GM19324 (cell line): Measurements from ENCODE around the gene ZIC5.
"Not testable (repeated sequence)": the region's sequence is repeated elsewhere in the genome, so short reads cannot be mapped to it uniquely, and the experiment has no call there.

Source experiments
- ATAC-seq: cut with Tn5 transposase; IDR thresholded peaks from one replicate; pipeline ENCODE4 v1.9.1; 2021; ENCODE audit warnings: mild to moderate bottlenecking, moderate library complexity; ENCODE audit not compliant: unreplicated experiment, low FRiP score

ZIC5 gene

GRCh38 chr13:99965329-99966000, 6.1 kb downstream of the ZIC5 start:
- ATAC-seq = no peak

DNA sequence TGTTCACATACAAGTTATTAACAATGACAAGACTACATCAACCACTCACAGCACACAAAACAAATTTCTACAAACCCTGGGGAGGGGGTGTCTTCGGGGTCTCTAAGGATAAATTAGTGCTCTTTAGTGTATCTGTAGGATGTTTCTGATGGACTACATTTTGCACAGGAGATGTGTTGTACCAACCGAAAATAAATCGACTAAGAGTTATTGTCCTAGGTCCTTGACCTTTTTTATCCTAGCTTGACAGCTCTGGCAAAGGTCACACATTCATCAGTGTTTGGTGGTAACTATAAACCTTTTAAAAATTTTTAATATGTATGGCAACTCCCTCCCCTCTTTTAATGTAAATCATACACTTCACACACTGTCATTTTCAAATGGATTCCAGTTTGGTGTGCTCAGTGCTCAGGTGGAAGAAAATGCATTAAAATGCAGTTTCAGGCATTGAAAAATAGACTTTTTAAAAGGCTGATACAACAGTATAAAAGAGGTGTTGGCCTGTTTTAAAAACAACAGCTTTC, 7.7 kb downstream of the ZIC5 start:
- ATAC-seq = no peak

DNA sequence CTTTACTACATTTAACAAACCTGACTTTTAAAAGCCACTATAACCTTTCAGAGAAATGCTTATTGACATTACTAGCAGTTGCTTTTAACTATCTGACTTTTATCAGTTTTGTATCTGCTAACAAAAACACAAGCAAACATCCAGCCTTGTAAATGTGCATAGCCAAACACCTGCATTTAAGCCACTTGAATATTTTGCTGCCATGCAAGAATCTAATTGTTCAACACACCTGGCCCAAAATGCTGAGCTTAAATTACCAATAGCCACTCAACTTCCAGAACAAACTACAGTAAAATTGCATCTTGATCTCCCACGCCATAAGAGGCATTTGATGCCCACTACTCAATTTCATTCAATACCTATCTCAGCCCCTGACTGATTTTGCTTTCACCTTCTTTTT, 9.3 kb downstream of the ZIC5 start:
- ATAC-seq = no peak

GRCh38 chr13:99961636-99962035, 9.9 kb downstream of the ZIC5 start:
- ATAC-seq = no peak

- ATAC-seq = no peak
Measured at GRCh38 chr13:99960663-99961311, 10.8 kb downstream of the ZIC5 start.

DNA sequence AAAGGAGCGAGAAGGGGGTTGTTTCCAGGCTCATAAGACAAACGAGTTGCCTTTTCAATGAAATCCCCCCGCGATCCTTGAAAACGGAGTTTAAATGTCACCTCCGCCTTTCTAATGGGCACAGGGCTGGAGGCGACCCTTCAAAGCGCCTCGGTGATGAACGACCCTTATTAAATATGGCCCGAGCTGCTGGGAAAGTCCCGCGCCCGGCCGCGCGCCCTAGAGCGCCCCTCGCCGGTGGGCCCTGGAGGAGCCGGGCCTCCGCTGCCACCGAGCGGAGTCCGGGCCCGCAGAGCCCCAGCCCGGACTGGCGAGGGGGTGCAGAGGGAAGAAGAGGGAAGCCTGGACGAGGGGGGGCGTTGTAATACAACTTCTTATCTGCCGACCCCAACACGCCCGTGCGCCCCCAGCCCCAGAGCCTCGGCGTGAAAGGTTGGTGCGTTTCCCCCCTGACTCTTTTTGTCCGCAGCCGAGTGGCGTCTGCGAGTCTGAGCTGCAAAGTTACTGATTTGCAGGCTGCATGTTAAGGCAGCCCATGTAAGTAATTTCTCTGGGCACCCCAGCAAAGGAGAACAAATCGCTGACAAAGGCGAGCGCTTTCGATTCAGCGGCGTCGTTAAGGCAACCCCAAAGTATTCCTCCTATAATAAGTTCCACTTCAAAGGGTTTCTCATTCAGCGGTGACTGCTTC, 11.9 kb downstream of the ZIC5 start:
- ATAC-seq = no peak

GRCh38 chr13:99959127-99959539, 12.4 kb downstream of the ZIC5 start:
- ATAC-seq = no peak

- no peak for ATAC-seq
Measured at GRCh38 chr13:99958406-99959126, 13.0 kb downstream of the ZIC5 start.

DNA sequence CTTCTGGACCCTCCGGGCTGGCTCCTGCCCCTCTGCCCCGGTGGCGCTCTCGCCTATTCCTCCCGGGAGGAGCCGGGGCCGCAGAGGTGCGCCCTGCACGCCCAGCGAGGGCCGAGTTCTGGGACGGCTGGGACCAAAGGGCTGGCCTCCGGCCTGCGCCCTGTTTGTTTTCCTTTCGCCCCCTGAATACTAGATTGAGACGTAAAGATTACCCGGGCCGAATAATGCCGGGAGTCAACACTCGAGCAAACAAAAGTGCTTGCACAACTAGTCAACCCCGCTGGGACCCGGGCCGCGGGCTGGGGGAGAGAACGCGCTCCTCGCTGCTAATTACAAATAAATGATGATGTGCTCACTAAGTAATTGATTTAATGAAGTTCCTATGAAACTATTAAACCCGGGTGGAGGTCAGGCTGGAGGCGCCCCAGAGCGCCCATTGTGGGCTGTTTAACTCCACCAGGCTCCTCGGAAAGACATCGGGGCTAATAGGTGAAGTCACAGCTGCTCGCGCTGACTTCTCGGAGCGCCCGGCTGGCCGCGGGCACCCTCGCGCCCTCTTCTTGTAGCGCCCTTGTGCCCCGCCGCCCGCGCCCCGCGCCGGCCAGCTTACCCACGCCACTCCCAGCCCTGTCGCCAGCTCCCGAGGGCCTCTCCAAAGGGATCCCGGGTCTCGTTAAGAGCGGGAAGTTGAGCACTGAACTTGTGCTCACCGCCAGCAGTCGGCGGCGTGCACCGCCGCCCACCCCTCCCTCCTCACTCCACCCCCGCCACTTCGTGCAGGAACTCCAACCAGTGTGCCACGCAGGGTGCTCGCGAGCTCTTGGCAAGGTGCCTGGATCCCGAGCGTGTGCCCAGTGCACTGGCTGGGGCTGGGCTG, 14.9 kb downstream of the ZIC5 start:
- no peak for ATAC-seq

DNA sequence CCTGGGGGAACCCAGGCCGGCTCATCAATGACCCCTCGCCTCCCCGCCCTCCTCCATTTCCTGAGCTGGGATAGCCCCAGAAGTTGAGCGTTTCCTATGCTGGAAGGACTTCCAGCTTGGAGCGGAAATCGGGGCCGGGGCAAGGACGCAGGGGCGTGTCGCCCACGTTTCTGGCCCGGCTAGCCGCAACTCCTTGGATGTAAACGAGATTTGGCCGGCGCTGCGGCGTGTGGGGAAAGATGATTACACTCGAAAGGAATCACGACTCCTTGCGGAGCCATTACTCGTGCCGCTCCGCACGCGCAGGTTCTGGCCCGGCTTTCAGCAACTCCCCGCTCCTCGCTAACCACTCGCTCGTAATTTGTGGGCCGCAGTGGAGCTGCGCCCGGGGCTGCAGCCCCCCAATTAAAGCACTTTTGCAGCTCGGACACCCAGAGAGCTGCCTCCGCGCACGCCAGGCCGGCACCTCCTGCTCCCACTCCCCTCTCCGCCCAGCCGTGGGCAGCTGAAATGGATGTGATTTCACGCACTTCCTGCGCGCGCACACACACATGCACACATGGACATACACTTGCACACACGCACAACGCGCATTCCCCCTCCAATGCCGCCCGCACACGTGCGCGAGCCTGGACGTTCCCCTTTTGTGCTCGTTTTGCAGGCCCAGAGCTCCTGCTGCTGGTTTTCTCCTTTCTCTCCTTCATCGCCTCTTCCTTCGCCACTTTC, 15.7 kb downstream of the ZIC5 start:
- no peak for ATAC-seq

GRCh38 chr13:99955107-99955746, 16.3 kb downstream of the ZIC5 start:
- no peak for ATAC-seq

DNA sequence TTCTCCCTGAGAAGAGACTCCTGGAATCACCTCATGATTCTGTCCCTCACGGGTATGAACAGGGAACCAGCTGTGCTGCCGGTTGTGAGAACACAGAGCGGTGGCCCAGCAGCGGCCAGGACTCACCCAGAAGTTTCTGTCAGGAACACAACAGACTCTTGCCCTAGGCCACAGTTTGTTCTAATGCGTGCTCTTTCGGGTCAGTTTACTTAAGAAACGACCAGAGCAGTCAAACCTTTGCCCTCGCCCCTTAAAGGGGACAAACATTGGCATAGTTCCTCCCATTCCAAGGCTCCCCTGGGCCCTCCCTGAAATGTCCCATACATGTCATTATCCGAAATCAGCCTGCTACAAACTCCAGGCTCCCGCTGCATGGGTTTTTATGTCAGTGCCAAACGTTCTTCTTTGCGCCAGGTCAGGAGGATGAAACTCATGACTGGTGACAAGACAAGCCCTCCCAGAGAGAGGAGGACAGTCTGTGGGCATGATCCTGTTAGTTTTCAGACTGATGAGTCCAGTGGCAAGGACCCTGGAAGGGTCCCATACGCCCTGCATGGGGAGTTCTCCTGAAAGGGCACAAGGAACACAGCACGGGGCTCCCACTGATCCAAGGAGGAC, 18.3 kb downstream of the ZIC5 start:
- no peak for ATAC-seq

DNA sequence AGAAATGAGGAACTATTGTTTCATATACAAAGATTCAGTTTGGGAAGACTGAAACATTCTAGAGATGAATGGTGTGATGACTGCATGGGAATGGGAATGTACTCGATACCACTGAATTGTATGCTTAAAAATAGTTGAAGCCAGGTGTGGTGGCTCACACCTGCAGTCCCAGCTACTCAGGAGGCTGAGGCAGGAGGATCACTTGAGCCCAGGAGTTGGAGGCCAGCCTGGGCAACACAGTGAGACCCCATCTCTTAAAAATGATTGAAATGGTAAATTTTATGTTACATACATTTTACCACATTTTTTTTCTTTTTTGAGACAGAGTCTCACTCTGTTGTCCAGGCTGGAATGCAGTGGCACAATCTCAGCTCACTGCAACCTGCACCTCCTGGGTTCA, 19.9 kb downstream of the ZIC5 start:
- ATAC-seq = not testable (repeated sequence)

GRCh38 chr13:99949679-99950413, 21.7 kb downstream of the ZIC5 start:
- ATAC-seq = no peak

DNA sequence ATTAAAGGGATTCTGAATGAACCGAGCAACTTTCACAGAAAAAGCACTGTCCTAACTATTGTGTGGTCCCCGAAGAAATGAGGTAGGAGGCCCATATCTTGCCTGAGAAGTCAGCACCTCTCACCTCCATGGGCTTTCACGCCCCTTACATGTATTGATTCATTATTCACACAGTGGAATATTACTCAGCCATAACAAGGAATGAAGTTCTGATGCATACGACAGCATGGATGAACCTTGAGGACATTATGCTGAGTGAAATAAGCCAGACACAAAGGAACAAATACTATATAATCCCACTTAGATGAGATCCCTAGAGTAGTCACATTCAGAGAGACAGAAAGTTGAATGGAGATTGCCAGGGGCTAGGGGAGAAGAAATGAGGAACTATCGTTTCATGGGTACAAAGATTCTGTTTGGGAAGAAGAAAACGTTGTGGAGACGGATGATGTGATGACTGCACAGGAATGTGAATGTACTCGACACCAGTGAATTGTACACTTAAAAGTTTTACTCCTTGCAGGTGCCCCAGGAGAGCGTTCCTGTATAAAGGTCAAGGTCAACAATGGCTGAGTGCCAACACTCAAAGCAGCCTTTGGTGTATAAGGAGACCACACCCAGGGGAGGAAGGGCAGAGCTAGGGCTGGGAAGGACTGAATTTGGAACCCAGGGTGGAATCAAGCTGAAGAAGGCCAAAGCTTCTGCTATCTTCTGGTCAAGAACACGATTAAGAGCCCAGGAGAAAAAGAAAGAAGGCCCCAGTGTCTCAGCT, 22.5 kb downstream of the ZIC5 start:
- no peak for ATAC-seq

GRCh38 chr13:99948411-99948810, 23.2 kb downstream of the ZIC5 start:
- ATAC-seq = no peak

DNA sequence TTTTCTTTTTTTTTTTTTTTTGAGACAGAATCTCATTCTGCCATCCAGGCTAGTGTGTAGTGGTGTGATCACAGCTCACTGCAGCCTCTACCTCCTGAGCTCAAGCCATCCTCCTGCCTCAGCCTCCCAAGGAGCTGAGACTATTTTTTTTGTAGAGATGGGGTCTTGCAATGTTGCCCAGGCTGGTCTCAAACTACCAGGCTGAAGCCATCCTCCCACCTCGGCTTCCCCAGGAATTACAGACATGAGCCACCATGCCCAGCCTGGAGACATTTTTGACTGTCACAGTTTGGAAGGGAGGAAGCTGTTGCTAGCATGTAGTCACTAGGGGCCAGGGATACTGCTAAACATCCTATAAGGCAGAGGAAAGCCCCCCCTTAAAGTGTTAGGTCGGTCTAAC, 23.9 kb downstream of the ZIC5 start:
- ATAC-seq = no peak
